ENCODE data around the gene SFXN5.

SFXN5 gene

DNA sequence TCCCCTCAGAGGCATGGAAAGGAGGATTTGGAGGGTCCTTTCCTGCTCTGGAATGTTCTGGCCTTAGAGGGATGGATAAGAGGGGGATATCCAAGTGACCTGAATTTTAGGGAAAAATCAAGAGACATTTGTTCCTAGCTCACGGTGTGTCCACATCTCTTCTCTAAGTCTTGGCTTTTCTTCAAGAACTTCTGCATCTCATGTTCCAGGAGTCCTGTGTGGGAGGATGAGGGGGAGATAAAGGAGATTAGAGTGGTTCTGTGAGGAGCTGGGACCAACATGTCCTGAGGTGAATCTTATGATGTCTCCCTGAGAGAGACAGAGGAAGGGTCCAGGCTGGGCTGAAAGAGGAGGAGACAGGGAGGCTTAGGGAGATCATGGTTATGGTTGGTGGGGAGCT lies 142.5 kb downstream of the SFXN5 start:
- no peak for DNase-seq (ENCODE audit: low read depth in 1 of 2, low spot score in 1 of 2)
- no peak for TF ChIP-seq JUND (IDR thresholded peaks at IDR 0.05; ENCODE audit: low read depth)
- in situ Hi-C loops (cut with HindIII; ENCODE audit: low pct_unique_long_range_greater_than_20kb, low sequenced_read_pairs), result no loop called here

- in situ Hi-C loops (cut with HindIII; ENCODE audit: low pct_unique_long_range_greater_than_20kb, low sequenced_read_pairs), result no loop called here
Observed at GRCh38 chr2:72927619-72928550, 143.6 kb downstream of the SFXN5 start.

DNA sequence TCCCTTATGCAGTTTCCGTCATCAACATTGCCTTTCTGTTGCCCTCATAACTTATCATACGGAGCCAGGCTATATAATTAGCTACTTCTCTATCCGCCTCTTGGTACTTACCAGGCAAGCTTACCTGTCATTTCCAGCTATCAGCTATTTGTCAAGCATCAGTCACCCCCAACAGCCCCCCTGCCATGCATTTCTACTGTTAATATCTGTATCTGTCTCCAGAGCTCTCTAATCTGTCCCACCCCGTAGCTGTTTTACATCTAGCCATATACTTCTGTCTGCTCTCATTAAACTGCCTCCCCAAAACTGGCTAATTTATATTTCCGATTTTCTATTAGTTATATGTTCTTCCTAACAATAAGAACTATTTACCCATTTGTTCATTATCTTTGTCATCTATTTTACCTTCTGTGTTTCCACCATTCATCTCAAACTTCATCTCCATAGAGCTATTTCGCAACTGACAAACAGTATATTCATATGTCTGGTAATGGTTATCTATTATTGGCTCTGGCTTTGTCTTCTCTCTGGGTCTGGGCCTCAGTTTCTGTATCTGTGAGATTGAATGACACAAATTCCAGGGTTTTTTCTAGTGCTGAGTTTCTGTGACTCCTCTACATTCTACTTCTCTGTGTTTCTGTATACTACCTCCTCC lies 144.6 kb downstream of the SFXN5 start:
- in situ Hi-C loops (cut with HindIII; ENCODE audit: low pct_unique_long_range_greater_than_20kb, low sequenced_read_pairs), result no loop called here
- no peak for DNase-seq (ENCODE audit: low read depth in 1 of 2, low spot score in 1 of 2)
- TF ChIP-seq JUND (IDR thresholded peaks at IDR 0.05; ENCODE audit: low read depth), result no peak

More at GRCh38 chr2:72927619-72928550, 143.6 kb downstream of the SFXN5 start:
- TF ChIP-seq JUND (IDR thresholded peaks at IDR 0.05; ENCODE audit: low read depth), result no peak
- DNase-seq (ENCODE audit: low read depth in 1 of 2, low spot score in 1 of 2), result no peak

DNA sequence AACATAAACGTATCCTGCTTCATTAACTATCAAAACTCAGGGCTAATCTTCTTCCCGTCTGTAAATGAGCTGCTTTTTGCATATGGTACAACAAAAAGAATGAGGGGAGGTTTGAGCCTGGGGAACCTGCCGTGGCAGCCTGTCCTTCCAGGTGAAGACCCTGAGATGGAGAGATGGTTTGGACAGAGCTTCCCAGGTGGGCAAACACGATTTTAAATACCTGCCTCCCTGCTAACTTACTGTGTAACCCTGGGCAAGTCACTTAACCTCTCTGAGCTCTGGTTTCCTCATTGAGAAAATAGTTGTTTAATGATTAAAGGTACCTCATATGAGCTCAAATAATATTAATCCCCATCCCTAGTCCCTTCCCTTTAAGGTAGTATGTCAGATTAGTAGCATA lies 145.1 kb downstream of the SFXN5 start:
- no peak for TF ChIP-seq JUND (IDR thresholded peaks at IDR 0.05; ENCODE audit: low read depth)
- in situ Hi-C loops (cut with HindIII; ENCODE audit: low pct_unique_long_range_greater_than_20kb, low sequenced_read_pairs), result no loop called here
- no peak for DNase-seq (ENCODE audit: low read depth in 1 of 2, low spot score in 1 of 2)

GRCh38 chr2:72925328-72925943 lies 146.1 kb downstream of the SFXN5 start:
- DNase-seq (ENCODE audit: low read depth in 1 of 2, low spot score in 1 of 2), result no peak
- no peak for TF ChIP-seq JUND (IDR thresholded peaks at IDR 0.05; ENCODE audit: low read depth)
- in situ Hi-C loops (cut with HindIII; ENCODE audit: low pct_unique_long_range_greater_than_20kb, low sequenced_read_pairs), result no loop called here

- DNase-seq (ENCODE audit: low read depth in 1 of 2, low spot score in 1 of 2), result no peak
- in situ Hi-C loops (cut with HindIII; ENCODE audit: low pct_unique_long_range_greater_than_20kb, low sequenced_read_pairs), result no loop called here
- TF ChIP-seq JUND (IDR thresholded peaks at IDR 0.05; ENCODE audit: low read depth), result no peak
Observed at GRCh38 chr2:72924353-72925240, 146.9 kb downstream of the SFXN5 start.

GRCh38 chr2:72923833-72924352 lies 147.6 kb downstream of the SFXN5 start:
- no peak for DNase-seq (ENCODE audit: low read depth in 1 of 2, low spot score in 1 of 2)
- in situ Hi-C loops (cut with HindIII; ENCODE audit: low pct_unique_long_range_greater_than_20kb, low sequenced_read_pairs), result no loop called here
- no peak for TF ChIP-seq JUND (IDR thresholded peaks at IDR 0.05; ENCODE audit: low read depth)

DNA sequence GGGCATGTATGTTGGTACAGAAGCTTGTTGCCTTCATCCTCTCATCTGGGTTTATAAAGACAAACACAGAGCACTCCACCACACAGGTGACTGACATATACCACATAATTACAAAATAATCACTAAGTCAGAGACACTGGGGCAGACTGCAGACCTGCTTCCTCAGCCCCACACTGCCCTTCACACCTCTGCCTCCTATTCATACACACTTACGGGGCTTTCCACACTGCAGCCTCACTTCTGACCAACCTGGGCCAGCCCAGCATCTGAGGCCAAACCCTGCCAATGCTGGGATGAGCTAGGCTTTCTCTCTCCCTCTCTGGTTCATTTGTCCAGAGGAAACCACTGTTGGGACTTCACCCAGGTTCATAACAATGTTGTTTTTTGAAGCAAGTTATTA lies 149.7 kb downstream of the SFXN5 start:
- in situ Hi-C loops (cut with HindIII; ENCODE audit: low pct_unique_long_range_greater_than_20kb, low sequenced_read_pairs), result no loop called here
- no peak for TF ChIP-seq JUND (IDR thresholded peaks at IDR 0.05; ENCODE audit: low read depth)

DNA sequence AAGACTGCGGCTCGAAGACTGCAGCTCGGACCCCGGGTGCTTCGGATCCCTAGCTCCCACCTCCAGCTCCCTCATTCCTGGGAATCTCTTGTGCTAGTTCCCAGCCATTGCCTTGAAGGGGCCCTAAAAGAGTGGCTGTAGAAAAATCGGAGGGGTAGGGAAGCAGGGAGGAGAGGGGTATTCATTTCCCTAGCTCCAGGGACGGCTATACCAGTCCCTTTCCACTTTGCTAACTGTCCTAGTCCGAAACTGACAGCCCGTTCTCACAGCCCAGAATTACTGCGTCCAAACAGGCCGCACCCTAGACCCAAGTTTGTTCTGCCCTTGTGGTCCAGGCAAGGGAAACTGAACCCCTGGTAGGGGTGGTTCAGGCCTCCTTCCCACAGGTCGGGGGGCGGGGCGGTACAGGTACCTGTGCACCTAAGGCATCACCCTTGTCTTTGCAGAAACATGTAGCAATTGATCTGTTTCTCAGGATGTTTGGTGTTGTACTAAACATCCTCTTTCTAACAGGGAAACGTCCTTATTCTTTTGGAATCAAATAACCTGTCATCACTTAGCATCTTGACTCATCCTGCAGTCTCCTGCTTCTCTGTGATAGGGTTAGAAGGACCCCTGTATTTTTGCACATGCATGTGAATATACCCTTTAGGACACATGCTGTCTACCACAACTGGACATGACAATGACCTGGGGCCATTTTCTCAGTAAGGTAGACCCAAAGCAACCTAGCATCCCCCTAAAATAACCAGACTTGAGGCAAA lies 150.2 kb downstream of the SFXN5 start:
- no peak for DNase-seq (ENCODE audit: low read depth in 1 of 2, low spot score in 1 of 2)
- in situ Hi-C loops (cut with HindIII; ENCODE audit: low pct_unique_long_range_greater_than_20kb, low sequenced_read_pairs), result no loop called here
- TF ChIP-seq JUND (IDR thresholded peaks at IDR 0.05; ENCODE audit: low read depth), result no peak

More for the DNA sequence above, 149.7 kb downstream of the SFXN5 start:
- no peak for DNase-seq (ENCODE audit: low read depth in 1 of 2, low spot score in 1 of 2)

GRCh38 chr2:72920318-72921087 lies 151.0 kb downstream of the SFXN5 start:
- no peak for TF ChIP-seq JUND (IDR thresholded peaks at IDR 0.05; ENCODE audit: low read depth)
- DNase-seq (ENCODE audit: low read depth in 1 of 2, low spot score in 1 of 2), result no peak
- in situ Hi-C loops (cut with HindIII; ENCODE audit: low pct_unique_long_range_greater_than_20kb, low sequenced_read_pairs), result no loop called here
